GM18498 (cell line): ENCODE data around the gene CAMKK1.
A peak's percentile ranks its signal among the peaks of the same experiment; 100 is the strongest.

Experiments
- ATAC-seq: cut with Tn5 transposase; IDR thresholded peaks from one replicate; pipeline ENCODE4 v1.9.1; 2021; ENCODE audit warnings: mild to moderate bottlenecking, moderate library complexity; ENCODE audit not compliant: unreplicated experiment

Gene CAMKK1

DNA sequence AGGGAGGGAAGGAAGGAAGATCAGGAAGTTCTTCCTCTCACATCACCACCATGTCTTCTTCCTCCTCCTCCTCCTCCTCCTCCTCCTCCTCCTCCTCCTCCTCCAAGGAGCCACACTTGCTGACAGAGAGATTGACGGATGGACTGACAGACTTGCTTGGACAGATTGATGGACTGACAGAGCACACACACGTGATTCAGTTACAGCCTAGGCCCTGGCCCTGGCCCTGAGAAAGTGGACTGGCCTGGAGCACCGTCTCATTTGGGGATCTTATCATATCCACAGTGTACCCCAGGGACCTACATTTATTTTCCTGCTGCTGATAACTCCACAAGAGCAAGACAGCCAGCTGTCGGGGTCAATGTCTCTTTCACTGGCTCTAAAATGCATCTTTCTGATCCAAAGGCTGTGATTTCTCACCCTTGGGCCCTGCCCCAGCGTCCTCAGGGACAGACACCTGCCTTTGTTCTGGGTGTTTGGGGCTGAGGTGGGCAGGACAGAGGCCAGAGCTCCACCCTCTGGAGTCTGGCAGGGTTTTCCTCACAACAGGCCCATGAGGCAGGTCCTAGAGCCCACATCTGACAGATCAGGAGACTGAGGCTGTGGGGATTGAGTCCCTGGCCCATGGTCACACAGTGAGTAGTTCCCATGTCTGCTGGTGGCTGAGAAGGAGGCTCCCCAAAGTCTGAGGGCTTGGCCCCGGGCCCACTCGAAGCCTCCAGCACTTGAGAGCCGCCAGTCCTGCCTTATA, 25.7 kb upstream of the CAMKK1 start:
- no peak for ATAC-seq

DNA sequence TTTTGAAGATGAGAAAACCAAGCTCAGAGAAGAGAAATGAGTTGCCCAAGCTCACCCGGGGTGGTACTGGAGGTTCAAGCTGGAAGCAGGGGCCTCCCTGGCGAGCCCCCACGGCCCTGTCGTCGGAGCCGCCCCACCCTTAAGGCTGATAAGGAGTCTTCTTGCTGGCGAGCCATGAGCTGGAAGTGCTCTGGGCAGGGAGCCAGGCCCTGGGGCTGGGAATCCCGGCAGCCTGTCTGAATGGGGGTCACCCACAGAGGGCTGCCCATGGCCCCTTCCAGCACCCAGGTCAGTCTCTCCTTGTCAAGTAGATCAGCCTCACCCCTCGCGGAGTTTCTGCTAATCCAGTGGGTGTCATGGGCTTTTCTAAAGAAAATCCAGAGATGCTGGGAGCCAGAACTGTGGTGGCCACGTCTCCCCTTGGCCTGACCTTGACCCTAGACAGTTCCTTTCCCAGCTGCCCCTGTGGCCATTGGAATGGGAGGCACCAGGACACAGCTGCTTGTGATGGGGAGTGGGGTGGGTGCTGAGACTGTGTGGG, 24.6 kb upstream of the CAMKK1 start:
- no peak for ATAC-seq

DNA sequence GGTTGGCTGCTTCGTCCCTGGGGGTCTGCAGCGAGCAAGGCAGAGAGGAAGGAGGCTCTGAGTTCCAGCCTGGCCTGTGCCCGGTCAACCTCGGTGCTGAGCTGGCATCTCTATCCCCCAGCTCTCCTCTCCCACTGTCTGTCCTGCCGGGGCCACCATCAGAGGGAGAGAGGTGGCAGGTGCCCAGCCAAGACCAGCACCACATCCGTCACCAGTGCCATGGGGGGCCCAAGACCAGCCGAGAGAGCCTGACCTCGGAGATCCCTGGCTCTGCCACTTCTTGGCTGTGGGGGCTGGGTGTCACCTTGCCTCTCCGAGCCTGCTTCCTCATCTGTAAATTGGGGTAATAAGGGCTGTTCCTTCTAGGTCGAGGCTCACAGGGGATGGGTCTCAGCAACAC, 24.0 kb upstream of the CAMKK1 start:
- ATAC-seq, result no peak

DNA sequence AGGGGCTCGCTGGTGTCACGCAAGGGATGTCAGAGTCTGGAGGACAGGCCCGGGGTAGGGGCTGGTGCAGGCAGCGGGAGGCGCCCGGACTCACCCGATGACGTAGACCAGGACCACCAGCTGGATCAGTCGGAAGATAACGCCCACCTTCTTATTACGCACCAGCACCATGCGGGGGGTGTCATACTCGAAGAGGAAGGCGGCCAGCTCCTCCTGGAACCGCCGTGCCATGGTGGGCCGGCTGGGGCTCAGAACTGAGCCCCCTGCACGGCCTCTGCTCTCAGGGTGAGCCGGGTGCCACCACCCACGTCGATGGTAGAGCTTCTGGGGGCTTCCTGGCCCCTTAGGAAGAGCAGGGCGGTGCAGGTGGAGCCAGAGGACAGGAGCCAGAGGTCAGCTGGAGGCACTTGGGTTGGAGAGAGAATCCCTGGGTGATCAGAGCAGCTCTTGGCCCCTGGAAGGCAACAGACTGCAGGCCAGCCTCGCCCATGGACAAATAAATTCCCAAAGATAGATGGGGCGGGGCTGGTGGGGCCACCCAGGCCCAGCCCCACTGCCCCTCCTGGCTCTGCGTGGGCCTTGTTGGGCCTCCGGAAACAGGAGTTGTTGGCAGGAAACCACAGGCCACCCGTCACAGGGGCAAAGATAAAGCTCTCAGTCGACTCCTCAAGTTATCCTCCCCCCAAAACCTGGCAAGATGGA, 23.3 kb upstream of the CAMKK1 start, which contains the start of gene P2RX1:
Gene P2RX1 (minus strand): TSS at position 471 of the 702 bp plus-strand sequence. CDS start 240 bp downstream, at position 231.
- no peak for ATAC-seq

DNA sequence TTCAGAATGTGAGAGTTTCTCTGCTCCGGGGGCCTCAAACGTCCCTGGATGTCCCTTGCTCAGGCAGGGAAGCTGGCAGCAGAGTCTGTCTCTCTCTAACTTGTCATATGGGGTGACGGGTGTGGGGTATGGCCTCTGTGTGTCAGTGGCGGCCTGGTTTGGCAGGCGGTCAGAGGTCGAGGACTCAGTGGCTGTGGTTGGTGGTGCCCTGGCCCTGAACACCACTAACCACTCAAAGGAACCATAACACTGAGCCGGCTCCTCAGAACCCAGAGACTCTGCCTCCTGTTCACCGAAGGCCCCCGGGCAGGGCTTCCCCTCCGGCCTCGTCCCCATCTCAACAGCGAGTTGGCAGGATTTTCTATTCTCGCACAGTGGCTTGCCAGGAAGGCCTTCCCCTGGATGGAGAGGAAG, 22.7 kb upstream of the CAMKK1 start:
- no peak for ATAC-seq

DNA sequence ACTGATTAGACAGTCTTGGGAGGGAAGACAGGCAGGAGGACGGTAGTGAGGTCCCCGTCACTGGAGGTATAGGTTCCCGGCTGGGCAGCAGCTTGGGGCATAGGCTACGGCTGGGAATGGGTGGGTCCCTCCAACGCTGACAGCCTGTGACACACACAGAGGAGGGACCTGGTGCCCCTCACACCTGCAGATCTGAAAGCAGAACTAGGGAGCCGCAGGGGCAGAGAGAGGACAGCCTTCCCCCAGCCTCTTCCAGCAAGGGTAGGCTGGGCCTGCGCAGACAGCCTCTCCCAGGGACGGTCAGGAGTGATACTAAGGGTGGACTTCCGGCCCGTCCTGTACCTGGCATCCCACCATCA, 21.4 kb upstream of the CAMKK1 start:
- ATAC-seq, result peak; percentile 50

GRCh38 chr17:3913531-3914311, 20.9 kb upstream of the CAMKK1 start:
- ATAC-seq, result peak; percentile 52

DNA sequence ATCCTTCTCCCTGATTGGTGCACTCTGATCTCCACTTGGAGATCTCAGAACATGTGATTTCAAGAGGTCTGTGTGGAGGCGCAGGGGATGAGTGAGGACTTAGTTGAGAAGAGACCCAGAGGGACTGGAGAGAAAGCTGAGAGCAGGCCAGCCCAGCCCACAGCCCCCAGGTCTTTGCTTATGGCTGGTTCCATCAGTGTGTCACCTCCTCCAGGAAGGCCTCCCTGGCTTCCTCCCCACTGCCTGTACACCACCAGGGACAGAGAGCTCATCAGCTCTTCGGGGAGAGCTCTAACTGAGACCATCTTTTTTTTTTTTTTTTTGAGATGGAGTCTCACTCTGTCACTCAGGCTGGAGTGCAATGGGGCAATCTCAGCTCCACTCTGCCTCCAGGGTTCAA, 20.0 kb upstream of the CAMKK1 start:
- no peak for ATAC-seq

- peak; percentile 68 for ATAC-seq
These were observed 18.6 kb upstream of the CAMKK1 start for GRCh38 chr17:3911271-3912053.

DNA sequence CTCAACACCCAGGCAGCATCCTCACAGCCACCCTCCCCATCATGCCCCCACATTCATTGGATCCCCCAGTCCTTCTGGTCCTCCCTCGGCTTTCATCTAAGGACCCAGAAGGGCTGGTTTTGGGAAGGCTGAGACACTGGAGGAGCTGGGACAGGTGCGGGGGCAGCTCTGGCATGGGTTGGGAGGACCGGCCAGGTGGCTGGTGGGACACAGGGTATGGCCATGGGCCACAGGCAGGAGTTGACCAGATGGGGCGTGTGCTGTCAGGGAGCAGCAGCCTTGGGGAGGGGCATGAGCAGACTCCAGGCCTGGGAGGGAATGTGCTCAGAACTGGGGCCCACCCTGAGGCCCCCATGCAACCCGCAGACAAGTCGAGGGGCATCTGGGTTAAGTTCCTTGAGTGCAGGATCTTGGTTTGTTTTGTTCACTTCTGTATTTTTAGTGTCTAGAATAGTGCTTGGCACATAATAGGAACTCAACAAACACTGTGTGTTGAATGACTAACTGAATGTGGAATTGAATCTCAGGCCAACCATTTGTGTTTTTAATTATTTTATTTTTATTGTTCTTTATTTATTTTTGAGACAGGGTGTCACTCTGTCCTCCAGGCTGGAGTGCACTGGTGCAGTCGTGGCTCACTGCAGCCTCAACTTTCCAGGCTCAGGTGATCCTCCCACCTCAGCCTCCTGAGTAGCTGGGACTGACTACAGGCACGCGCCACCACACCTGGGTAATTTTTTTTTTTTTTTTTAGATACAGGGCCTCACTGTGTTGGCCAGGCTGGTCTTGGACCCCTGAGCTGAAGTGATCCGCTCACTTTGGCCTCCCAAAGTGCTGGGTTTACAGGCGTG, 17.8 kb upstream of the CAMKK1 start:
- no peak for ATAC-seq

DNA sequence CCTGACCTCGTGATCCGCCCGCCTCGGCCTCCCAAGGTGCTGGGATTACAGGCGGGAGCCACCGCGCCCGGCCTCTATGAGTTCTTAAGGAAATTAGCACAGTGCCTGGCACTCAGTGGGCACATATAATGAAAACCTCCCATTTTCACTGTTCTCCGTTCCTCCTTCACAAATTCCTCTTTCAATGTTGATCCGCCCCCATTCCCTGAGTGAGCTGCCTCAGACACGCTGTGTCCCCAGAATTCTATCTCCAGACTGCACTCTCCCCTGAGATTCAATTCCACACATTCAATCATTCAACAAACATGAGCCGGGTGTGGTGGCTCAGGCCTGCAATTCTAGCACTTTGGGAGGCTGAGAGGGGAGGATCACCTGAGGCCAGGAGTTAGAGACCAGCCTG, 16.4 kb upstream of the CAMKK1 start:
- no peak for ATAC-seq

GRCh38 chr17:3907483-3908216, 14.8 kb upstream of the CAMKK1 start:
- no peak for ATAC-seq

DNA sequence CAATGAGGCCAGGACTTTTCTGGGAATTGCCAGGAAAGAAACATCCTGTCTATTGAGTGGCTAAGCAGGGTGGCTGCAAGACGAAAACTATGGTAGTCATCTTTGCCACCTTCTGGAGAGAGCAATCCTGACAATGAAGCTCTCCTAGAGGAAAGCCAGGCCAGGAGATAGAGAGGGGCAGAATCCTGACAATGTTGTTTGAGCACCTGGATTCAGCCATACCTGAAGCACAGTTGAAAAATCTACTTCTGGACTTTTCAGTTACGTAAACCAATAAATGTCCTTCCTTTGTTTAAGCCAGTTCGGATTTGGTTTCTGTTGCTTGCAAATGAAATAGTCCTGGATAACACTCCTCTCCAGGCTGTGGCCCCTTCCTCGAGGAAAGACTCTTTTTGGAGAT, 14.0 kb upstream of the CAMKK1 start:
- ATAC-seq, result no peak

DNA sequence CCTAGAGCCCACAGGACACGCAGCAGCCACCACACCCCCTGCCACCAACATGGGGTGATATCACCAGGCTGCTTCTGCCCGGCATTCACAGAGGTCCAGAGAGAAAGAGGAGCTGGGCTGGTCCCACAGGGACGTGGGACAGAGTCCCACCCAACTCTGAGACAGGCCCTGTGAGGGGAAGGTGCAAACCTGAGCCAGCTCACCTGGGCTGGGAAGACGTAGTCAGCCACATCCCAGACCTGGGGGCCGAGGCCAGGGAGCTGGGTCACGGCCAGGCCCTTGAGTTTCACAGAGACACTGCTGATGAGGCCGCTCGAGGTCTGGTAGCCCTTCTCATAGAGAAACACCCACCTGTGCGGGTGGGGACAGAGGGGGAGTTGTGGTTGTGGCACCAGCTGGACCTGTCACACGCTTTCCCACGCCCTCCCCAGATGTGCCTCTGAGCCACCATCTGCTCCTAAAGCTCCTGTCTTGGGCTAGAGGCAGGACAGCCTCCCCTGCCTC, 12.2 kb upstream of the CAMKK1 start:
- no peak for ATAC-seq

GRCh38 chr17:3904501-3904900, 11.6 kb upstream of the CAMKK1 start:
- ATAC-seq, result no peak

- ATAC-seq, result no peak
These were observed 11.0 kb upstream of the CAMKK1 start for GRCh38 chr17:3903881-3904290.

DNA sequence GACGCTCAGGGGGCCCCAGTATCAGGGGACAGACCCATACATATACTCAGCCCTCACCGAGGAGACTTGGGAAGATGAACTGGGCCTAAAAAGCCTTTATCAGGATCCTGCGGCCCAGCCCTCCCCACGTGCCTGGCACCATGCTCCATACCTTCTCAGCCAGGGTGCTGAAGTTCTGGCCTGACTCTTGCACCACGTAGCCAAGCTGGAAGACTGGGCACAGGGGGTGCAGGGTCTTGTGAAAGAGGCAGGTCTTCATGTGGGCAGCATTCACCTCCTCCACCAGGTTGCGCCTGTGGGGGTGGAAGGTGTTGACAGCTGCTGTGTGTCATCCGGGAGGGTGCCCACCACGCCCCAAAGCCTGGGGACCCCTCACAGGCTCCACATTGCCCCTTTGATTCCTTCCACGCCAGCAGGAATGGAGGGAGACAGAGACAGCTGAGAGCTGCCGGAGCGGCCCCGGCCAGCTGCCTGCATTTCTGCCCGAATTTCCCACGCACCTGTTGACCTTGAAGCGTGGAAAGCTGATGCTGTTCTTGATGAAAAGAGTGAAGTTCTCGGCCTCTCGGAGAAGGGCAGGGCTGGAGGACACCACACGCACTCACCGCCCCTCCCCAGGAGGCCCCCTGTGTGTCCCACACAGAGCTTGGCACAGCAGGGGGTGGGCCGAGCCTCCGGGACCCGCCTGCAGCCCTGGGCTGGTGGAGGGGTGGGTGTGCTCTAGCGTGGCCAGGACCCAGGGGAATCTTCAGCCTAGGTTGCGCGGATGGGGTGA, 10.4 kb upstream of the CAMKK1 start:
- no peak for ATAC-seq

- ATAC-seq, result no peak
These were observed 7.8 kb upstream of the CAMKK1 start for GRCh38 chr17:3900646-3901045.
